ENCODE results near the gene HLA-E. TPM values are rescaled to one million over a fixed set of nuclear protein-coding genes. Genes with fewer than 3 reads are reported as not detected.

HLA-E gene
- 291 and 298 TPM in 2 replicates for total RNA-seq

DNA sequence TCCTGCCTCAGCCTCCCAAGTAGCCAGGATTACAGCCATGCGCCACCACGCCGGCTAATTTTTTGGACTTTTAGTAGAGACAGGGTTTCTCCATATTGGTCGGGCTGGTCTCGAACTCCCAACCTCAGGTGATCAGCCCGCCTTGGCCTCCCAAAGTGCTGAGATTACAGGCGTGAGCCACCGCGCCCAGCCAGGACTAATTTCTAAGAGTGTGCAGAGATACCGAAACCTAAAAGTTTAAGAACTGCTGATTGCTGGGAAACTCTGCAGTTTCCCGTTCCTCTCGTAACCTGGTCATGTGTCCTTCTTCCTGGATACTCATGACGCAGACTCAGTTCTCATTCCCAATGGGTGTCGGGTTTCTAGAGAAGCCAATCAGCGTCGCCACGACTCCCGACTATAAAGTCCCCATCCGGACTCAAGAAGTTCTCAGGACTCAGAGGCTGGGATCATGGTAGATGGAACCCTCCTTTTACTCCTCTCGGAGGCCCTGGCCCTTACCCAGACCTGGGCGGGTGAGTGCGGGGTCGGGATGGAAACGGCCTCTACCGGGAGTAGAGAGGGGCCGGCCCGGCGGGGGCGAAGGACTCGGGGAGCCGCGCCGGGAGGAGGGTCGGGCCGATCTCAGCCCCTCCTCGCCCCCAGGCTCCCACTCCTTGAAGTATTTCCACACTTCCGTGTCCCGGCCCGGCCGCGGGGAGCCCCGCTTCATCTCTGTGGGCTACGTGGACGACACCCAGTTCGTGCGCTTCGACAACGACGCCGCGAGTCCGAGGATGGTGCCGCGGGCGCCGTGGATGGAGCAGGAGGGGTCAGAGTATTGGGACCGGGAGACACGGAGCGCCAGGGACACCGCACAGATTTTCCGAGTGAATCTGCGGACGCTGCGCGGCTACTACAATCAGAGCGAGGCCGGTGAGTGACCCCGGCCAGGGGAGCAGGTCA lies at the start of gene HLA-E:
HLA-E (plus strand) TSS at position 429 of the 945 bp plus-strand sequence; CDS start at position 452, 23 bp downstream.

Other genes starting within 250 kb of the HLA-E start
- 11.6 and 12.8 TPM in 2 replicates for gene TRIM39, start 162.6 kb upstream of the HLA-E start, total RNA-seq
- gene RPP21, start 144.4 kb upstream of the HLA-E start, total RNA-seq = 15.5 and 16.5 TPM in 2 replicates
- gene GNL1, start 67.0 kb downstream of the HLA-E start, total RNA-seq = 53.3 and 53.5 TPM in 2 replicates
- 5.7 and 8.2 TPM in 2 replicates for gene PRR3, start 67.8 kb downstream of the HLA-E start, total RNA-seq
- 41.1 and 45.6 TPM in 2 replicates for gene ABCF1, start 81.9 kb downstream of the HLA-E start, total RNA-seq
- 43.3 and 56.8 TPM in 2 replicates for gene PPP1R10, start 127.7 kb downstream of the HLA-E start, total RNA-seq
- gene MRPS18B, start 128.3 kb downstream of the HLA-E start, total RNA-seq = 84.2 and 95.2 TPM in 2 replicates
- 4.6 and 6.3 TPM in 2 replicates for gene ATAT1, start 137.4 kb downstream of the HLA-E start, total RNA-seq
- gene C6orf136, start 157.6 kb downstream of the HLA-E start, total RNA-seq = 1.1 and 2.9 TPM in 2 replicates
- gene DHX16, start 183.5 kb downstream of the HLA-E start, total RNA-seq = 22.9 and 23.0 TPM in 2 replicates
- 47.8 and 67.2 TPM in 2 replicates for gene PPP1R18, start 197.1 kb downstream of the HLA-E start, total RNA-seq
- gene NRM, start 201.5 kb downstream of the HLA-E start, total RNA-seq = 3.5 and 4.4 TPM in 2 replicates
- 6.8 and 8.4 TPM in 2 replicates for gene MDC1, start 227.8 kb downstream of the HLA-E start, total RNA-seq
- 566 and 592 TPM in 2 replicates for gene TUBB, start 230.8 kb downstream of the HLA-E start, total RNA-seq

All from articular chondrocyte of knee joint (primary cell).